HEK293 (cell line): Measurements from ENCODE around the gene BRWD1.

Experiments
- CTCF ChIA-PET: fragments of 350-600 bp; formaldehyde crosslinking; extraction: SDS; loops from one replicate; lab custom pipeline; 2021; ENCODE audit warnings: antibody characterized with exemption; lab: Yijun Ruan, JAX
- POLR2A ChIA-PET: fragments of 300-600 bp; formaldehyde crosslinking; extraction: SDS; loops from one replicate; lab custom pipeline; 2020; ENCODE audit warnings: antibody characterized with exemption, inconsistent platforms; lab: Yijun Ruan, JAX
- H3K27ac ChIP-seq: fragments of 200-500 bp; sonication (Bioruptor generic); 2 replicates; pipeline ENCODE4 v1.5.1; 2014; ENCODE audit warnings: low read depth, low read length, control low read depth, inconsistent platforms; ENCODE audit errors: extremely low read depth
- H3K36me3 ChIP-seq, 2 experiments: fragments of 200-500 bp in 1 of 2; sonication (Bioruptor generic) in 1 of 2; 1 replicate in 1 of 2; 2 replicates in 1 of 2; pipeline ENCODE4 v1.5.1; 2014 to 2017; ENCODE audit warnings: inconsistent platforms in 2 of 2, low read length in 2 of 2; ENCODE audit not compliant: control insufficient read depth in 2 of 2, insufficient read depth in 1 of 2
- H3K4me1 ChIP-seq: fragments of 200-500 bp; sonication (Bioruptor generic); 2 replicates; pipeline ENCODE4 v1.5.1; 2014; ENCODE audit warnings: mild to moderate bottlenecking, low read length, inconsistent platforms; ENCODE audit not compliant: control insufficient read depth, insufficient read depth
- H3K4me3 ChIP-seq: 2 replicates; pipeline ENCODE4 v1.5.1; 2011; ENCODE audit warnings: low read depth, mild to moderate bottlenecking, control low read depth, low read length, moderate library complexity
- H3K9me3 ChIP-seq: fragments of 200-500 bp; sonication (Bioruptor generic); 2 replicates; pipeline ENCODE4 v1.5.1; 2014; ENCODE audit warnings: low read depth, low read length, inconsistent platforms; ENCODE audit not compliant: control insufficient read depth, insufficient read depth
- IKZF3 ChIP-seq: fragments of 450-650 bp; IDR thresholded peaks from 2 replicates; pipeline ENCODE4 v1.5.0; 2018; ENCODE audit warnings: missing biosample characterization, mild to moderate bottlenecking, missing genetic modification characterization, moderate library complexity
- PRDM1 ChIP-seq: fragments of 450-650 bp; formaldehyde crosslinking; IDR thresholded peaks from 2 replicates; pipeline ENCODE4; 2016; ENCODE audit warnings: missing biosample characterization, missing genetic modification characterization
- SP3 ChIP-seq: fragments of 450-650 bp; formaldehyde crosslinking; IDR thresholded peaks from 2 replicates; pipeline ENCODE4 v1.5.1; 2016; ENCODE audit warnings: missing biosample characterization, missing genetic modification characterization
- SP7 ChIP-seq: fragments of 450-650 bp; formaldehyde crosslinking; IDR thresholded peaks from 2 replicates; pipeline ENCODE4 v1.5.1; 2016; ENCODE audit warnings: missing biosample characterization, missing genetic modification characterization
- TRIM28 ChIP-seq: IDR thresholded peaks from 2 replicates; pipeline ENCODE4 v1.6.1; 2011; ENCODE audit warnings: low read length, control low read depth, borderline replicate concordance
- ZBTB21 ChIP-seq: fragments of 450-650 bp; formaldehyde crosslinking; IDR thresholded peaks from 2 replicates; pipeline ENCODE4 v1.5.1; 2017; ENCODE audit warnings: missing biosample characterization, missing genetic modification characterization
- ZBTB44 ChIP-seq: fragments of 450-650 bp; IDR thresholded peaks from 2 replicates; pipeline ENCODE4 v1.5.1; 2018; ENCODE audit warnings: missing biosample characterization, mild to moderate bottlenecking, missing genetic modification characterization
- ZFHX2 ChIP-seq: fragments of 450-650 bp; formaldehyde crosslinking; conservative IDR thresholded peaks from 2 replicates; pipeline ENCODE4 v1.5.1; 2016; ENCODE audit warnings: missing biosample characterization, missing genetic modification characterization
- ZNF132 ChIP-seq: fragments of 450-650 bp; formaldehyde crosslinking; IDR thresholded peaks from 2 replicates; pipeline ENCODE4 v1.5.1; 2017; ENCODE audit warnings: missing biosample characterization, missing genetic modification characterization, borderline replicate concordance
- ZNF302 ChIP-seq: fragments of 450-650 bp; formaldehyde crosslinking; IDR thresholded peaks from 2 replicates; pipeline ENCODE4 v1.5.1; 2016; ENCODE audit warnings: missing biosample characterization, missing genetic modification characterization, low read depth
- ZNF362 ChIP-seq: fragments of 450-650 bp; formaldehyde crosslinking; IDR thresholded peaks from 2 replicates; pipeline ENCODE4 v1.5.1; 2016; ENCODE audit warnings: missing biosample characterization, missing genetic modification characterization
- ZNF404 ChIP-seq: fragments of 450-650 bp; formaldehyde crosslinking; IDR thresholded peaks from 2 replicates; pipeline ENCODE4 v1.5.1; 2017; ENCODE audit warnings: missing biosample characterization, missing genetic modification characterization
- ZNF426 ChIP-seq: fragments of 450-650 bp; formaldehyde crosslinking; IDR thresholded peaks from 2 replicates; pipeline ENCODE4 v1.5.1; 2017; ENCODE audit warnings: missing biosample characterization, missing genetic modification characterization, mild to moderate bottlenecking, inconsistent platforms, moderate library complexity
- ZNF529 ChIP-seq: fragments of 450-650 bp; formaldehyde crosslinking; IDR thresholded peaks from 2 replicates; pipeline ENCODE4 v1.5.1; 2017; ENCODE audit warnings: missing genetic modification characterization, missing biosample characterization; ENCODE audit not compliant: insufficient replicate concordance
- TF ChIP-seq, protein P1 (sequence below): fragments of 450-650 bp; formaldehyde crosslinking; IDR thresholded peaks from 2 replicates; pipeline ENCODE4 v1.5.1; 2016; ENCODE audit warnings: missing biosample characterization, missing genetic modification characterization
- TF ChIP-seq, protein P2 (sequence below): fragments of 450-650 bp; formaldehyde crosslinking; optimal IDR thresholded peaks from 2 replicates; pipeline ENCODE3; 2016; ENCODE audit warnings: missing biosample characterization, mild to moderate bottlenecking, missing genetic modification characterization
- TF ChIP-seq, protein P3 (sequence below): fragments of 450-650 bp; formaldehyde crosslinking; IDR thresholded peaks from 2 replicates; pipeline ENCODE4 v1.5.1; 2017; ENCODE audit warnings: missing biosample characterization, missing genetic modification characterization

Gene BRWD1

DNA sequence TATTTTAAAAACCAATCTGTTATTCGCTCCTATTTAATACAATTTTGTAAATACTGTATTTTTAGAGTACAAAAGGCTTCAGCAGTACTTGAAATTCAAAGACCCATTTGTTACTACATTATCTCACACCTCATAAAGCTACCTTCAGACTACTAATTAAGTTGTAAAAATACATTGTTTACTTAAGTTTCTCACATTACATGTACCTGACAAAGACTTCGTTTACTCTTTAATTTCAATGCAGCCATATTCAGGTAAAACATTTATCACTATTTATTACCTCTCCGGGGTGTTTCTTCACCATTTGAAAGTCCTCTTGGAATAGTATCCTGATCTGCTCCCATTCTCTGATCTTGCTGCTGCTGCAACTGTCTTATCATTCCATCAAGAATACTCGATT lies 55.2 kb downstream of the BRWD1 start (continued):
- 0 out of 2 replicates have a peak, but pooled peaks have one; percentile 51 for TF ChIP-seq IKZF3 (tag by site-specific recombination)
- TF ChIP-seq, protein P1, sequence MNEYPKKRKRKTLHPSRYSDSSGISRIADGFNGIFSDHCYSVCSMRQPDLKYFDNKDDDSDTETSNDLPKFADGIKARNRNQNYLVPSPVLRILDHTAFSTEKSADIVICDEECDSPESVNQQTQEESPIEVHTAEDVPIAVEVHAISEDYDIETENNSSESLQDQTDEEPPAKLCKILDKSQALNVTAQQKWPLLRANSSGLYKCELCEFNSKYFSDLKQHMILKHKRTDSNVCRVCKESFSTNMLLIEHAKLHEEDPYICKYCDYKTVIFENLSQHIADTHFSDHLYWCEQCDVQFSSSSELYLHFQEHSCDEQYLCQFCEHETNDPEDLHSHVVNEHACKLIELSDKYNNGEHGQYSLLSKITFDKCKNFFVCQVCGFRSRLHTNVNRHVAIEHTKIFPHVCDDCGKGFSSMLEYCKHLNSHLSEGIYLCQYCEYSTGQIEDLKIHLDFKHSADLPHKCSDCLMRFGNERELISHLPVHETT (tag by site-specific recombination), result peak; percentile 49; the same call in 1 of the 2 replicates
- peak; percentile 98 for TF ChIP-seq SP7 (tag by site-specific recombination)
- TF ChIP-seq, protein P2, sequence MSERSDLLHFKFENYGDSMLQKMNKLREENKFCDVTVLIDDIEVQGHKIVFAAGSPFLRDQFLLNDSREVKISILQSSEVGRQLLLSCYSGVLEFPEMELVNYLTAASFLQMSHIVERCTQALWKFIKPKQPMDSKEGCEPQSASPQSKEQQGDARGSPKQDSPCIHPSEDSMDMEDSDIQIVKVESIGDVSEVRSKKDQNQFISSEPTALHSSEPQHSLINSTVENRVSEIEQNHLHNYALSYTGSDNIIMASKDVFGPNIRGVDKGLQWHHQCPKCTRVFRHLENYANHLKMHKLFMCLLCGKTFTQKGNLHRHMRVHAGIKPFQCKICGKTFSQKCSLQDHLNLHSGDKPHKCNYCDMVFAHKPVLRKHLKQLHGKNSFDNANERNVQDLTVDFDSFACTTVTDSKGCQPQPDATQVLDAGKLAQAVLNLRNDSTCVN (tag by site-specific recombination), result no peak
- peak; percentile 45; the same call in 1 of the 2 replicates for TF ChIP-seq ZBTB44 (tag by site-specific recombination)

- Histone ChIP-seq H3K4me1 (peaks cover 15% of the 10 kb centered on the region), H3K27ac (no peak overlapping the region), H3K9me3 (no peaks in the 10 kb centered on the region), H3K4me3 (no peak overlapping the region), H3K36me3 (peaks cover 44 to 62% of the 10 kb centered on the region in 2 experiments)
- ChIA-PET CTCF (interaction anchor here (0.6 to 1.2 kb wide), 2 partner anchors 21 to 31 kb away, joined by 3 to 4 read pairs; no protein-coding TSS in a partner anchor), POLR2A (no interaction called here)
- TF ChIP-seq ZNF404 (no peak), IKZF3 (tag by site-specific recombination) (0 out of 2 replicates have a peak, but pooled peaks have one; percentile 6)
- TF ChIP-seq, protein P3, sequence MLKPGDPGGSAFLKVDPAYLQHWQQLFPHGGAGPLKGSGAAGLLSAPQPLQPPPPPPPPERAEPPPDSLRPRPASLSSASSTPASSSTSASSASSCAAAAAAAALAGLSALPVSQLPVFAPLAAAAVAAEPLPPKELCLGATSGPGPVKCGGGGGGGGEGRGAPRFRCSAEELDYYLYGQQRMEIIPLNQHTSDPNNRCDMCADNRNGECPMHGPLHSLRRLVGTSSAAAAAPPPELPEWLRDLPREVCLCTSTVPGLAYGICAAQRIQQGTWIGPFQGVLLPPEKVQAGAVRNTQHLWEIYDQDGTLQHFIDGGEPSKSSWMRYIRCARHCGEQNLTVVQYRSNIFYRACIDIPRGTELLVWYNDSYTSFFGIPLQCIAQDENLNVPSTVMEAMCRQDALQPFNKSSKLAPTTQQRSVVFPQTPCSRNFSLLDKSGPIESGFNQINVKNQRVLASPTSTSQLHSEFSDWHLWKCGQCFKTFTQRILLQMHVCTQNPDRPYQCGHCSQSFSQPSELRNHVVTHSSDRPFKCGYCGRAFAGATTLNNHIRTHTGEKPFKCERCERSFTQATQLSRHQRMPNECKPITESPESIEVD (tag by site-specific recombination), result peak; percentile 97
Measured at GRCh38 chr21:39251326-39251725, 62.1 kb downstream of the BRWD1 start.

DNA sequence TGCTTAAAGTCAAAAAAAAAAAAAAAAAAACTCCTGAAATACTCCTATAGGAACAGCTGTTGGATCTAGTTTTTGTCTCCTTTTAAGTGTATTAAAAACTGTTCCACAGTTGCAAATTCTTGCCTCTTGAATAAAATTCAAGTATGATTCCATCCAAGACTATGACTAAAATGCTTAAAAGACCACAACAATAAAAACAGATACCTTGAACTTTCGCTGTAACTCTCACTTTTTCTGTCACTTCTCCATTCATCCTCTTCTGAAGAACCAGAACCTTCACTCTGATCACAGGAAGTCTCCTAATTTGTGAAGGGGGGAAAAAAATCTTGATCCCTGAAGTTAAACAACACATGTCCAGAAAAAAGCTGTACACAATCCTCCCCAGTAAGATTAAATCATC lies 75.2 kb downstream of the BRWD1 start:
- Histone ChIP-seq H3K9me3 (no peaks in the 10 kb centered on the region), H3K36me3 (peaks cover 51 to 62% of the 10 kb centered on the region in 2 experiments), H3K27ac (no peak overlapping the region), H3K4me1 (no peaks in the 10 kb centered on the region), H3K4me3 (no peak overlapping the region)
- CTCF ChIA-PET, result no interaction called here
- POLR2A ChIA-PET, result no interaction called here
- no peak for TF ChIP-seq ZNF302 (tag by site-specific recombination)
- peak; percentile 84 for TF ChIP-seq PRDM1 (tag by site-specific recombination)

GRCh38 chr21:39232861-39233291 lies 80.6 kb downstream of the BRWD1 start:
- H3K4me3 ChIP-seq, result no peak overlapping the region
- no peak overlapping the region for H3K27ac ChIP-seq
- ChIA-PET POLR2A (interaction anchor here (1.5 kb wide), 1 partner anchor 49 kb away, joined by 3 read pairs; the partner anchor contains the start of gene PSMG1), CTCF (interaction anchor here (0.9 kb wide), 1 partner anchor 27 kb away, joined by 3 read pairs; no protein-coding TSS in a partner anchor)
- peaks cover 37 to 73% of the 10 kb centered on the region in 2 experiments for H3K36me3 ChIP-seq
- H3K9me3 ChIP-seq, result no peaks in the 10 kb centered on the region
- no peaks in the 10 kb centered on the region for H3K4me1 ChIP-seq
- no peak for TF ChIP-seq SP3 (tag by site-specific recombination)
- no peak for TF ChIP-seq ZNF529
- TF ChIP-seq ZFHX2 (tag by site-specific recombination), result no peak
- TF ChIP-seq ZNF362 (tag by site-specific recombination), result no peak
- TF ChIP-seq, protein P3 (tag by site-specific recombination), result no peak
- TF ChIP-seq, protein P2 (tag by site-specific recombination), result no peak
- no peak for TF ChIP-seq TRIM28
- no peak for TF ChIP-seq ZNF426 (tag by site-specific recombination)
- no peak for TF ChIP-seq ZBTB21 (tag by site-specific recombination)
- no peak for TF ChIP-seq ZNF132 (tag by site-specific recombination)
